ENCODE data around the gene MSI2. TPM values are rescaled to one million over a fixed set of nuclear protein-coding genes. Genes with fewer than 3 reads are reported as not detected.

The MSI2 gene
- total RNA-seq, 1 donor from 2014 or later = 31.3 TPM

GRCh38 chr17:57649731-57650484, 393.6 kb downstream of the MSI2 start:
- Histone ChIP-seq H3K27me3 (no peaks in the 10 kb centered on the region), H3K4me3 (no peak overlapping the region), H3K9me3 (no peaks in the 10 kb centered on the region), H3K4me1 (no peaks in the 10 kb centered on the region), H3K27ac (no peak overlapping the region), H3K36me3 (no peaks in the 10 kb centered on the region)
- ATAC-seq (no peak), DNase-seq (no peak)
- no peak for TF ChIP-seq CTCF (IDR thresholded peaks at IDR 0.05)
- intact Hi-C loops (cut with DNase I) = no loop called here

- Histone ChIP-seq H3K4me3 (no peak overlapping the region), H3K36me3 (no peaks in the 10 kb centered on the region), H3K9me3 (no peaks in the 10 kb centered on the region), H3K27me3 (no peaks in the 10 kb centered on the region), H3K4me1 (no peaks in the 10 kb centered on the region), H3K27ac (no peak overlapping the region)
- no peak for TF ChIP-seq CTCF (IDR thresholded peaks at IDR 0.05)
- intact Hi-C loops (cut with DNase I) = no loop called here
- DNase-seq (no peak), ATAC-seq (no peak)
Observed at GRCh38 chr17:57650548-57650947, 394.2 kb downstream of the MSI2 start.

GRCh38 chr17:57651451-57651850, 395.1 kb downstream of the MSI2 start:
- ATAC-seq (no peak), DNase-seq (no peak)
- H3K9me3 ChIP-seq = no peaks in the 10 kb centered on the region
- no peaks in the 10 kb centered on the region for H3K4me1 ChIP-seq
- TF ChIP-seq CTCF (IDR thresholded peaks at IDR 0.05) = no peak
- H3K27ac ChIP-seq = no peak overlapping the region
- H3K27me3 ChIP-seq = no peaks in the 10 kb centered on the region
- no peak overlapping the region for H3K4me3 ChIP-seq
- no peaks in the 10 kb centered on the region for H3K36me3 ChIP-seq
- intact Hi-C loops (cut with DNase I) = no loop called here

- no peak overlapping the region for H3K27ac ChIP-seq
- intact Hi-C loops (cut with DNase I) = no loop called here
- no peaks in the 10 kb centered on the region for H3K27me3 ChIP-seq
- ATAC-seq (no peak), DNase-seq (no peak)
- no peaks in the 10 kb centered on the region for H3K36me3 ChIP-seq
- no peak overlapping the region for H3K4me3 ChIP-seq
- no peaks in the 10 kb centered on the region for H3K4me1 ChIP-seq
- TF ChIP-seq CTCF (IDR thresholded peaks at IDR 0.05) = no peak
- H3K9me3 ChIP-seq = no peaks in the 10 kb centered on the region
Observed at GRCh38 chr17:57651996-57652395, 395.7 kb downstream of the MSI2 start.

GRCh38 chr17:57652811-57653210, 396.5 kb downstream of the MSI2 start:
- ATAC-seq = no peak

More at GRCh38 chr17:57652811-57653210, 396.5 kb downstream of the MSI2 start:
- Histone ChIP-seq H3K9me3 (no peaks in the 10 kb centered on the region), H3K4me1 (no peaks in the 10 kb centered on the region), H3K27ac (no peak overlapping the region), H3K27me3 (no peaks in the 10 kb centered on the region), H3K4me3 (no peak overlapping the region), H3K36me3 (no peaks in the 10 kb centered on the region)
- intact Hi-C loops (cut with DNase I) = no loop called here
- no peak for TF ChIP-seq CTCF (IDR thresholded peaks at IDR 0.05)
- DNase-seq = no peak

Measured in upper lobe of right lung (tissue), 1 donor.